Measurements from ENCODE around the gene IL1B.

Gene IL1B

DNA sequence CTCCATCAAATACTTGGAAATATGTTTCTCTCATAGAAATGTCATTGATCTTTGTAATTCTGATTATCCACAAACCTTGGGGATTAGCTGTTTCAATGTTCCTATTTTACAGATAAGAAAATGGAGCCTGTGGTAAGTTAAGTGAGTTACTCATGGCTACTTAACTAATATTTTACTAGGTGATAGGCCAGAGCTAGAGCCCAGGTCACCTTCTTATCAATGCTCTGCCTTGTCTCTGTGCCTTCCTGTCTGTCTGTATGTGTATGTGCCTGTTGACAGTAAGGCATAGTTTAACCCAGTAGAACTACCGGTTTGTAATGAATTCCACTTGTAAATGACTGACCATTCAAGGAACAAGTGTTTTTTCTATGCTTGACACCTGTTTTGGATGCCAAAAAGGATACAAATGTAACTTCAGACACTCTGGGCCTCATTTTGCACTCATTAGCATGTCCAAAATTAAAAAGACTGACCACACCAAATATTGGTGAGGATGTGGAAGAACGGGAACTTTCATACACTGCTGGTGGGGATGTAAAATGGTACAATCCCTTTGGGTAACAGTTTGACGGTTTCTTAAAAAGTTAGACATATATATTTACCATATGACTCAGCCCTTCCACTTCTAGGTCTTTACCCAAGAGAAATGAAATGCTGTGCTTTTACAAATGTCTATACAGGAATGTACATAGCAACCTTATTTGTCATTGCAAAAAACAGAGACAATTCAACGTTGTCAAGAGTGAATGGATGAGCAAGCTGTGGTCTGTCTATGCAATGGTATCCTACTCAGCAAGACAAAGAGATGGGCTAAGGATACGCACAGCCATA lies 32.7 kb downstream of the IL1B start:
- DNase-seq (ENCODE audit: low spot score) = peak; percentile 60

DNA sequence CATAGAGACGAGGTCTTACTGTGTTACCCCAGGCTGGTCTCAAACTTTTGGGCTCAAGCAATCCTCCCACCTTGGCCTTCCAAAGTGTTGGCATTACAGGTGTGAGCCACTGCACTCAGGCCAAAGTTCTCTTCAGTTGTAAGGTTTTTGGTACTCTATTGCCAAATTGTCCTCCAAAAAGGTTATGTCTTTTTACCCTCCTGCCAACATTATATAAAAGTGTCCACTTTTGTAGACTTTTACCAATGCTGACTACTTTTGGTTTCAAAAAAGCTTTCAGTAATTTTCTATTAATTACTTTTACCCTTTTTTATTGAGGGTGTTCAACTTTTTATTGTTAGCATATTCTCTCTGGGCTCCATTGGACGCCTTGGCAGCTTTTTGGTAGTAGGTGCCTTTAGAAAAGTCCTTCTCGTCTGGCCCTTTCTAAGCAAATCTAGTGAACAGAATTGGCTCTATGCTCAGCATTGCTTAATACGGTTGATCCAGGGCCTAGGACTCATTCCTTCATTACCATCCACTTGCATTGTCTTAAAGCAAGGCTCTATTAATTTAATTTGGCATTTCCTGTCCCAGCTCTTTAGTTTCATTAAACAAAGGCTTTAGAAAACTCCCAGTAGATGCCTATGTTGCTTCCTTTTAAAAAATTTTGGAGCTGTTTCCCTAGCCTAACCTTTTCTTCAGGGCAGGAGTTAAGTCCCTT lies 35.5 kb downstream of the IL1B start:
- no peak for DNase-seq (ENCODE audit: low spot score)

DNA sequence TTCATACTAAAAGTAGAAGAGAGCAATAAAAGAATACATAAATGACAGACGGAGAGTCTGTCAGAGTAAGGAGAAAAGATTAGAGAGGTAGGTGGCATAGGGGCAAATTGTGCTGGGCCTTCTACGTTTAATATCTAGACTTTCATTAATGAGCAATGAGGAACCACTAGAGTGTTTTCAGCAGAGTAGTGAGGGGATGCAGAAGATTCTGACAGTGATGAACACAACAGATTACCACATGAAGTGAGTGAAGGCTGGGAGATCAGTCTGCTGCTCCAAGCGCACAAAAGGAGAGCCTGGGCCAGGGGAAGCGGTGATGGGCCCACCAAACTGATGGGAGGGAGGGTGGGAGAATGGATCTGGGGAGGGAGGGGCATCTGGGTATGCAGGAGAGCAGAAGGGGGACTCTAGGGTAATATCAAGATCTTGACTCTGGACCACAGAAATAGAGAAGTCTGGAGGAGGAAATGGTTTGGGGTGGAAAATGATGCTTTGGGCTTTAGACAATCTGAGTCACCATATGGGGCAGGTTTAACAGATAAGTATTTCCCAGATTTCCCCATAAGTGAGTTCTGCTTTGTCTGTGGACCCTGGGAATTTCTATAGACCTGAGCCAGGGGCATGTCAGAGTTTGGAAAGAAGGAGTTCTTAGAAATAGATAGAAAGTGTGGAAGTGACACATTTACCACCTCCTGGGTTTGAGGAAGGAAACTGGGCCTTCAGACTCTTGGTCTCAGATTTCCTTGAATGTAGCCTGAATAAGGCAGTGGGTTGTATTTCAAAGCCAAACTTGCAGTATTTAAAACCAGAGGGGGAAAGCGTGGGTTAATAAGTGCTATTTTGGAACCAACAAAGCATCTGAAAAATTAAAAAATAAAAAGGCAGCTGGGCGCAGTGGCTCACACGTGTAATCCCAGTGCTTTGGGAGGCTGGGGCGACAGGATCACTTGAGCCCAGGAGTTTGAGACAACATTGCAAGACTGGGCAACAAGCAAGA lies 37.3 kb downstream of the IL1B start:
- no peak for DNase-seq (ENCODE audit: low spot score)

DNA sequence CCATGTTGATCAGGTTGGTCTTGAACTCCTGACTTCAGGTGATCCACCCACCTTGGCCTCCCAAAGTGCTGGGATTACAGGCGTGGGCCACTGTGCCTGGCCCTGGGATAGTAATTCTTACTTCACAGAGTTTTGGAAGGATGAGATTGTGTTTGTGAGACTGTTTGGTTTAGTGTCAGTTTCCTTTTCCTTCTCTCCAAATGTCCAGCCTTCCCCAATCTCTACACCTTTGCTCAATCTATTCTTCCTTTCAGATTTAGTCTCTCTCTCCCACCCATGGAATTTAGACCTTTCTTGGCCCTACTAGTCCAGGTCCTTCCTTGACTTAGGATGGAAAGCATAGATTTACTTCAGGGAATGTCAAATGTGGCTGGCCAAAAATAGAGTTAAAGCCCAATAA lies 40.1 kb downstream of the IL1B start:
- no peak for DNase-seq (ENCODE audit: low spot score)

DNA sequence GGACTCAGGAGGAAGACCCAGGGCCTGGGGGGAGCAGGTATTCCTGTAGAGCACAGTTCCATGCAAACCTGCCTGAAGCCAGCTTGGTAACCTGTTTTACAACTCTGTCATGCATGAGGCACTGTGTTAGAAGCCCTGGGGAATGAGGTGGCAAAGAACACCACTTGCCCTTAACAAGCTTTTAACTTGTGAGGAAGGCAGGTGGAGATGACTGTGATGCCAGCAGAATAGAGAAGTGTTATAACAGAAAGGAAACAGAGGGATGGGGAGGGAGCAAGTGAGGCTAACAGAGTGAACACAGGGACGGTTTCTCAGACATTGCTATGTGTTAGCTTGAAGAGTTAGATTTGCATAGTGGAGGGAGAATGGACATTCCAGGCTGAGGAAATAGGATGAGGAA lies 40.8 kb downstream of the IL1B start:
- DNase-seq (ENCODE audit: low spot score) = no peak

DNA sequence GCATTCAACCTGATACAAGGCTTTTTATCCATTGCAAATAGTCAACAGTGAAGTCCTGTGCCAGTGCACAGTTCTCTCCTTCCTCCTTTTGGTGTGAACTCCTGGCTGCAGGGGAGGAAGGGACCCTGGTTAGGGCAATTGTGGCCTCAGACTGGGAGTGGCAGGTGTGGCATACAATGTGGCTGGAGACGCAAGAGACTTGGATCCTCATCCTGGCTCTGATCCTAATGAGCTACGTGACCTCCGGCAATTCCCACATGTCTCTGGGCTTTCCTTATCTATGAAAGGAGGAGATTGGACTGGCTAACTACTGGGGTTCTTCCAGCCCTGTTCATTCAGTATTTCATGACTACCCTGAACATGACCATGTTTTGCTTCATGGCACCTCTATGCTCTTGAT lies 41.7 kb downstream of the IL1B start:
- DNase-seq (ENCODE audit: low spot score) = no peak

DNA sequence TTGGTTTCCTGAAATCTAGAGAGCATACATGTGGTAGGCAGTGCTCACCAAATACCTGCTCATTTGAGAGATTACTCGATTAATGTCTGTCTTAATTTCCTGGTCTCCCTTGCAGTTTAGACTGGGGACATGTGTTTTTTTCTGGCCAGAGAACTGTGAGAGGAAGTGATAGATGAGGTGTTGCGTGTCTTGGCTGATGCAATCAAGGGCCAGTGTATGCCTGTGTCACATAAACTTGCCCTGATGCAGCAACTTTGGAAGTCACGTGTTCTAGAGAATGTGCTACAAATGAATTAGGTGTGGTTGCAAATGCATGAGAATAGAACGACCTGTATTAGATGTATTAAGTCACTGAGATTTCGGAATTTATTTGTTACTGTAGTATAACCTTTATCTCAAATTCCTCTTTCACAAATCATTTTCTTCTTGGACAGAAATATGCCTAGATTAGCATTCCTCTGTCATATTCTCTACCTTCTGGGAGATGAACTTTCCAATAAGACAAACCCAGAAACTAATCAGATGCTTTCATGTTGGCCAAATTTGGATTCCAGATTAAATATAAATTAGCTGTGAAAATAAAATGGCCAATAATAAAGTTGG lies 42.3 kb downstream of the IL1B start:
- peak; percentile 86 for DNase-seq (ENCODE audit: low spot score)

DNA sequence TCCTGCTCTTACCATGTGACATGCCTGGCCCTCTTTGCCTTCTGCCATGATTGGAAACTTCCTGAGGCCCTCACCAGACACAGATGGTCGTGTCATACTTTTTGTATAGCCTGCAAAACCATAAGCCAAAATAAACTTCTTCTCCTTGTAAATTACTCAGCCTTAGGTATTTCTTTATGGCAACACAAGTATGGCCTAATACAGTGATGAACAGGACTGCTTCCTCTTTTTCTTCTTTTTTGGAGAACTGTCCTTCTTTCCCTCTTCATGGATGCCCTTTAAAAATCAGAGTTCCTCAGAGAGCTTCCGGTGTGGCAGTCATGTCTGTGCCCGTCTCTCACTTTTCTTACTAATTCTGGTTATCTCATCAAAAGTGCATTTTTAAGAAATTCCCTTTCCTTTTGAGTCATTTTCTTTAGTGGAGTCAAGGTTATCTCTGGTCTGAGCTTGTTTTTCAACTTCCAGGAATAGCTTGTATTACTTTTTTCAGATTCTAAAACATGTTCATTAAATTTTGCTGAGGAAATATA lies 43.1 kb downstream of the IL1B start:
- DNase-seq (ENCODE audit: low spot score) = peak; percentile 65

DNA sequence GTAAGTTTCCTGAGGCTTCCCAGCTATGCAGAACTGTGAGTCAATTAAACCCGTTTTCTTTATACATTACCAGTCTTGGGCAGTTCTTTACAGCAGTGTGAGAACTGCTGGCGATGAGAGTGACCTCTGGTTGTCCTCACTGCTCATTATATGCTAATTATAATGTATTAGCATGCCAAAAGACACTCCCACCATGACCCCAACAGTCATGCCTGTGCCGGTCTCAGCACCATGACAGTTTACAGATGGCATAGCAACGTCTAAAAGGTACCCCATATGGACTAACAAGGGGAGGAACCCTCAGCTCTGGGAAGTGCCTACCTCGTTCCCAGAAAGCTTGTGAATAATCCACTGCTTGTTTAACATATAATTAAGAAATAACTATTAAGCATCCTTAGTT lies 44.2 kb downstream of the IL1B start:
- no peak for DNase-seq (ENCODE audit: low spot score)

DNA sequence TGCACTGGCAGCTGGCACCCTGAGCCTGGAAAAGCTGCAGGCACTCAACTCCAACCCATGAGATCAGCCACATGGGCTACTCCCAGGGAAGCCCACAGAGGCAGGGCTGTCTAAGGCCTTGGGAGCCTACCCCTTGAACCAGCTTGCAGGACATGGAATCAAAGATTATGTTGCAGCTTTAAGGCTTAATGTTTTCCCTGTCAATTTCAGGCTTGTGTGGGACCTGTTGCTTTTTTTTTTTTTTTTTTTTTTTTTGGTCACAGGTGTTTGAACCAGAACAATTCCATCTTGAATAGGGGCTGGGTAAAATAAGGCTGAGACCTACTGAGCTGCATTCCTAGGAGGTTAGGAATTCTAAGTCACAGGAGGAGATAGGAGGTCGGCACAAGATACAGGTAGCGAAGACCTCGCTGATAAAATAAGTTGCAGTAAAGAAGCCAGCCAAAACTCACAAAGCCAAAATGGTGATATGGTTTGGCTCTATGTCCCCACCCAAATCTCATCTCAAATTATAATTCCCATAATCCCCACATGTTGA lies 44.8 kb downstream of the IL1B start:
- DNase-seq (ENCODE audit: low spot score) = no peak

DNA sequence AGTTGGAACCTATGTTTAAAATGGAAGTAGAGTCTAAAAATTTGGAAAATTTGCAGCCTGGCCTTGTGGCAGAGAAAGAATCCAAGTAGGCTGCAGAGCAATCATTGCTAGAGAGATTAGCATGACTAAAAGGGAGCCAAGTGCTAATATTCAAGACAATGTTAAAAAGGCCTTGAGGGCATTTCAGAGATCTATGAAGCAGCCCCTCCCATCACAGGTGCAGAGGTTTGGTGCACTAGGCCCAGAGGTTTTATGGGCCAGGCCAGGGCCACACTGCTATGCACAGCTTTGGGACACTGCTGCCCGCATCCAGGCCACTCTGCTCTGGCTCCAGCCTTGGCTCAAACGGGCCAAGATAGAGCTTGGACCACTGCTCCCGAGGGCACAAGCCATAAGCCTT lies 45.6 kb downstream of the IL1B start:
- DNase-seq (ENCODE audit: low spot score) = no peak

DNA sequence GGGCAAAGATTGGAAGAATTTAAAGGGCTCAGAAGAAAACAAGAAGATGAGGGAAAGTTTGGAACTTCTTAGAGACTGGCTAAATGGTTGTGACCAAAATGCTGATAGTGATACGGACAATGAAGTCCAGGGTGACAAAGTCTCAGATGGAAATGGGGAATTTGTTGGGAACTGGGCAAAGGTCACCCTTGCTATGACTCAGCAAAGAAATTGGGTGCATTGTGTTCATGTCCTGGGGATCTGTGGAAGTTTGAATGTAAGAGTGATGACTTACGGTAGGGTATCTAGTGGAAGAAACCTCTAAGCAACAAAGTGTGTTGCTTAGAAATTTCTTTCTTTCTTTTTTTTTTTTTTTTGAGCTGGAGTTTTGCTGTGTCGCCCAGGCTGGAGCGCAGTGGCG lies 46.3 kb downstream of the IL1B start:
- DNase-seq (ENCODE audit: low spot score) = no peak

DNA sequence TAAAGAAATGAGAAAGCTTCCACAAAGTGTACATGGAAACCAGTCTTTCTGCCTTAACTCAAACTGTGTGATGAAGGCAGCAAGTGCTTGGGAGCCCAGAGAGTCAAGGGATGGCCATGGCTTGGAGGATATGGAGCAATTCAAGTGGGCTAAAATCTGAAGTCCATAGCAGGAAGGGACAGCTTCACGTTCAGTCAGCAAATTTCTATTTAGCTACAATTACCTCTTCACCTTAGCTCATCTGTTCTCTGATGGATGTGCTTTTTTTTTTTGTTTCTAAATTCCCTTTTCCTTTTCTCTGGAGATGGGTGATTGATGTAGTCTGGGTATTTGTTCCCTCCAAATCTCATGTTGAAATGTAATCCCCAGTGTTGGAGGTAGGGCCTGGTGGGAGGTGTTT lies 47.4 kb downstream of the IL1B start:
- DNase-seq (ENCODE audit: low spot score) = no peak

DNA sequence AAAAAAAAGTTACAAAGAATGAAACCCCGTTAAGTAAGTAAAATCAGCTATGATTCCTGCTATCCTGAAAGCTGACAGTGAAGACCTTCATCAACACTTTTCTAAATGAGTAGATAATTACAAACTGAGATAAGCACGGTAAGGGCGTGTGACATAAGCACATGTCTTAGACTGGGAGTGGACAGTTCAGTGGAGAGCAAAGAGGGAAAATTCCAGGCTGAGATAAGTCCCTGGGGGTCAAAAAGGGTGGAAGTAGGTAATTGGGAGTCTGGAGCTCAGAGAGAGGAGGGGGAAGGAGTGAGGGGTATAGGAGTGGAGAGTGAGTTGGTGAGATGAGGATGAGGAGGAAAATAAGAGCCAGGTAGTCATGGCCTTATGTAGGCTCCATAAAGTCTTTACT lies 47.9 kb downstream of the IL1B start:
- DNase-seq (ENCODE audit: low spot score) = no peak

DNA sequence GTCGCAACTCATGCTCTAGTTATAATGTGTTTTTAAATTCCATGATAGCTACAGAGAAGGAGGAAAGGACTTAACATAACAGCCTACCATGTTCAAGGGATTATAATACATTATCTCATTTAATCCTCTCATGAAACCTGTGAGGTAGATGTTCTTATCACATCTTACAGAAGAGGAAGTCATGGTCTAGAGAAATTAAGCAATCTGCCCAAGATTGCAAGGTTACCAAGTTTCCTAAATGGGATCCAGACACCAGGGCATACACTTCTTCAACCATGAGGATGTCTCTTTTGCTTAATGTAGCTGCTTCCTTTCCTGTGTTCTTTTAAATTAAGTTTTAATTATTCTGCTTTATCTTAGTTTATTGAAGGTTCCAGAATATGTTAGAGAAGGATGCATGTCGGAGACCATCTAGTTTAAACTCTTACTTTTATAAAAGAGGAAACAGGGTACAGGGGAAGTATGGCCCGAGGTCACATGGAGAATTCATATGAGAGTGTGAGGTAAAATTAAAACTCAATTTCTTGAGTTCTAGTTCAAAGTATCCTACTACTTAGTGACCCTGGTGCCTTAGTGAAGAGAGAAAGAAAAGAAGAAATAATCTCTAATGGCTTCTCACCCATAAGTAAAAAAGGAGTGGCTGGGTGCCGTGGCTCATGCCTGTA lies 48.7 kb downstream of the IL1B start:
- no peak for DNase-seq (ENCODE audit: low spot score)

DNA sequence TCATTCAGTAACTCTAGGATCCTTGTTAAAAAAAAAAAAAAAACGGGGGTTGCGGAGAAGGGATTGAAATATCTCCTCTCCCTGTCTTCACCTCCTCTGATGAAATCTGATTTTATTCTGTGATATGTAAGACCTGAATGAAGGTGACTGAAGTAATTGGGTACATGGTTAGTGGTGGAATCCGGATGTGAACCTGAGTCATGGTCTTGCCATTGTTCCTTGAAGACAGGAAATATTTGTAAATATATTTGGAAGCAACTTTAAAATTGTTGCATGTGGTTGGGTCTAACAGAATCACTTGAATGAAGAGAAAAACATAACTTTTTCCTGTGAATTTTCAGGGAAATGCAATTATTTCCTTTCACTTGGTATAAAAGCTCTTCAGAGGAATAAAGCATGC lies 49.3 kb downstream of the IL1B start:
- no peak for DNase-seq (ENCODE audit: low spot score)

DNA sequence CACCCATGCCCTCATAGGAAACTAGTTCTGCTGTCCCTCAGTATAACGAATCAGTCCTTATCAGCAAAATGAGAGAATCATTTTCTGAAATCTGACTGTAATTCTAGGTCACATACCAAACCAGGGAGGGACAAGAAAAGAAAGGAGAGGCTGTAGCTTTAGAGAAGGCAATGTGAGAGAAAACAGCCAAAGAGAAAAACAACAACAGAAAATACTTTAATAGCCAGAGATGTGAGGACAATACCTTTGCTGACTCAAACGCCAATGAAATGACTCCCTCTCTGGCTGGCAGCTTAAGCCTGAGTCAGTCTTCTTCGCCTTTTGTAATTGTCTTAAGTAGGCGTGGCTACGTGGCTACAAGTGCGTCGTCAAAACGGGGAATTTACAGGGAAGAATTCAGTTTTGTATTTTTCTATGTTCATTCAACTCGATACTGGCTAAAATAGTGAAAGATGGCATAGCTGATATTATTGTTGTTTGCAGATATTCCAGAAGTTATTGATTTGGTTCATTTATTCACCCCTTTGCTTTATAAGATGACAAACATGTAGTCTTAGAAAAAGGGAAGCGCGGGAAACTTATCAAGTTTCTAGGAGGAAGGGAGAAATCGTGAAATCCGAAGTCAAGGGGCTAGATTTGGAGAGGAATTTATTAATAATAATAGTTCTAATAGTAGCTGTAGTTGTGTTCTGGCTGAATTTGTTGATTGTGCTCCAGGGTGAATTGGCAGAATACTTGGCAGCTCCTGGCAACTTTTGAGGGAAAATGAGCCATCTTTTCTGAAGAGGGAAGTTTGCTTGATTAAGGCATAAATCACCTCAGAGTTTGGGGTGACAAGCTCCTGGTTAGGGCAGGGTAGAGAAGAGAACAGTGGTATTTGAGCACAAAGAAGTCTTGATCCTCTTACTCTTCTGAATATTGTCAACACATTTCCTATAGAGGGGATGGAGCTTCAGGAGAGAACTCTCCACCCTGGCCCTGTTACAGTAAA lies 52.1 kb downstream of the IL1B start, which contains the start of gene IL1A:
Gene IL1A (minus strand): TSS at position 295 of the 991 bp plus-strand sequence. CDS start 723 bp downstream, outside the sequence.
- DNase-seq (ENCODE audit: low spot score) = no peak

DNA sequence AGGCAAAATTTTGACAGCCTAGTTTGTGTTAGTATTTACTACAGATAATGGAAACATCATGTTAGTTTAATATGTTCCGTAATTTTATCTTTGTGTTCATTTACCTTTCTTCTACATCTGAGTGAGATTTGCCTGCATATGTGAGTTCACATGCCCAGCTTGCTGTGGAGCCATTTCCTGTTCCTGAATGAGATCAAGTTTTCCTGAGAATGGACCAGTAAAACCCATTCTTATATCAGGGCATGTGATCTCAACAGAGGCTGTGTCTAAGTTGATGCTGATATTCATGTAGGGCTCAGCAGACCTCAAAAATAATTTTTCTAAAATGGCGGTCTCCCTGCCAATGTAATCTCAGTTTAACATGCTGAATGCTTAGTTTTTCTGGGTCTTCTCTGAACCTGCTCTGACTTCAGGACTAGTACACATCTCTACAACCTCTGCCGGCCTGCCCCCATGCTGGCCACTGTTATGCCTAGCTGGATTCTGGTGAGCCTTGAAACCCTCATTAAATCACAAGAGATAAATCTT lies 53.3 kb downstream of the IL1B start:
- DNase-seq (ENCODE audit: low spot score) = no peak

DNA sequence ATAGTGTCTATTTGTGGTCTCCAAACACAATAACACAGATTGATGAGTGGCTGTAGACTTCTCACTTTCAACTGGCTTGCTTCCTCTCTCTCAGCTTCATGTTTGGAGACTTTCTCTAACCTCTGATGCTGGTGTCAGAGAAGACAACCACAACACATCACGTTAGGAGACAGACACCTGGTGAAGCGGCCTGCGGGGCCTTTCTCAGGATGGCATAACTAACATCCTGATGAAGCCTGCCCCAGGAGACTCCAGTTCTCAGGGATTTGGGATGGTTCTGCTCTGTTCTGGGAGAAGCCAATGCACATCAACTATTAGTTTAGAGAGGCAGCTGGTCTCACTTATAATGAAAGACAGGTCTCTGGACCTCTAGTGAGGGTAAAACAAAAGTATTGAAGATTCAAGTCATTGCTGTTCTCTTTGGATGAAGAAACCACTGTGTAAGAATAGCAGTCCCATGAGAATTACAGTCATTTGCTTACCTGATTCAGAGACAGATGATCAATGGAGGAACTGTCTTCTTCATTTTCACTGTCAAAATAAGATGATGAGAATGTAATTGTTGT lies 54.3 kb downstream of the IL1B start:
- no peak for DNase-seq (ENCODE audit: low spot score)
